HG03460 (cell line): Measurements from ENCODE around the gene SMOC1.

ENCODE experiments used
- ATAC-seq: cut with Tn5 transposase; IDR thresholded peaks from one replicate; pipeline ENCODE4 v1.9.1; 2021; ENCODE audit not compliant: unreplicated experiment

The SMOC1 gene

GRCh38 chr14:69861025-69861569, 18.1 kb upstream of the SMOC1 start:
- no peak for ATAC-seq

GRCh38 chr14:69863083-69863482, 16.1 kb upstream of the SMOC1 start:
- no peak for ATAC-seq

- no peak for ATAC-seq
These were observed 13.4 kb upstream of the SMOC1 start for GRCh38 chr14:69865701-69866365.

- ATAC-seq, result no peak
These were observed 10.8 kb upstream of the SMOC1 start for GRCh38 chr14:69868363-69868963.

GRCh38 chr14:69870613-69871012, 8.6 kb upstream of the SMOC1 start:
- ATAC-seq, result no peak

GRCh38 chr14:69873877-69874780, 5.1 kb upstream of the SMOC1 start:
- ATAC-seq, result no peak

- ATAC-seq, result no peak
These were observed 2.9 kb upstream of the SMOC1 start for GRCh38 chr14:69876221-69876847.

GRCh38 chr14:69876848-69877306, 2.3 kb upstream of the SMOC1 start:
- ATAC-seq, result no peak

- no peak for ATAC-seq
These were observed 1.7 kb upstream of the SMOC1 start for GRCh38 chr14:69877492-69877891.

GRCh38 chr14:69878251-69878650, 965 bp upstream of the SMOC1 start:
- no peak for ATAC-seq

- ATAC-seq, result no peak
These were observed 850 bp downstream of the SMOC1 start for GRCh38 chr14:69880044-69880487.

GRCh38 chr14:69880893-69881292, 1.7 kb downstream of the SMOC1 start:
- no peak for ATAC-seq

- no peak for ATAC-seq
These were observed 3.1 kb downstream of the SMOC1 start for GRCh38 chr14:69882116-69882864.

- ATAC-seq, result no peak
These were observed 3.7 kb downstream of the SMOC1 start for GRCh38 chr14:69882915-69883314.

GRCh38 chr14:69886453-69887242, 7.4 kb downstream of the SMOC1 start:
- ATAC-seq, result no peak

- ATAC-seq, result no peak
These were observed 8.8 kb downstream of the SMOC1 start for GRCh38 chr14:69887740-69888657.

- no peak for ATAC-seq
These were observed 12.2 kb downstream of the SMOC1 start for GRCh38 chr14:69891422-69891821.

GRCh38 chr14:69895109-69895508, 15.9 kb downstream of the SMOC1 start:
- ATAC-seq, result no peak
